HG02678 (cell line): Measurements from ENCODE around the gene C9orf50.
A peak's percentile ranks its signal among the peaks of the same experiment; 100 is the strongest.

Experiments
- ATAC-seq: cut with Tn5 transposase; IDR thresholded peaks from one replicate; pipeline ENCODE4 v1.9.1; 2021; ENCODE audit warnings: mild to moderate bottlenecking, moderate library complexity; ENCODE audit not compliant: unreplicated experiment

C9orf50 gene

DNA sequence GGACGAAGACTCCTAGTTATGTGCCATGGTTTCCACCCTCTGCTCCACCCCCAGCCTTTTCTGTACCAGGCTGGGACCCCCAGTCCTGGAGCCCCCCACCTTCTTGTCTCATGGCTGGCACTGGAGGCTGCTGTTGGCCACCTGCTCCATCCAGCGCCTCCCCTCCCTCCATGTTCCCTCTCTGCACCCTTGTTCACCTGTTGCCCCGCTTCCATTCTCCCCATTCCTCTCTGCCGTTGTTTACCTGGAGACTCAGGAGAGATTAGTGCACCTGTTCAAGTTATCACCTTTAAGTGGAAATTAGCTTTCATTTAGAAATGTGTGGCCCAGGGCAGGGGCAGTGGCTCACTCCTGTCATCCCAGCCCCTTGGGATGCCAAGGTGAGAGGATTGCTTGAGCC is 12.3 kb upstream of the C9orf50 start:
- no peak for ATAC-seq

DNA sequence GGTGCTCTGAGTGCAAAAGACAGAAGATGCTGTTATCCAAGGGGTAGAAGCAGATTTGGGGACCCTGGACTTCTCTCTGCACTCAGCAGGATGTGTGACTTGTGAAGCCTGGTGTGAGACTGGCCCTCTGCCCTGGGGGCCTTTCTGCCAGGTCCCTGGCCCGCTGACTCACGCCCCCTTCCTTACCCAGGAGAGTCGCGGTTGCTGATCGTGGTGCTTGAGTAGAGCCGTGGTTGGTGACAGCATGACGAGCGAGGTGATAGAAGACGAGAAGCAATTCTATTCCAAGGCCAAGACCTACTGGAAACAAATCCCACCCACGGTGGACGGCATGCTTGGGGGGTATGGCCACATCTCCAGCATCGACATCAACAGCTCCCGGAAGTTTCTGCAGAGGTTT is 11.6 kb upstream of the C9orf50 start:
- ATAC-seq, result no peak

DNA sequence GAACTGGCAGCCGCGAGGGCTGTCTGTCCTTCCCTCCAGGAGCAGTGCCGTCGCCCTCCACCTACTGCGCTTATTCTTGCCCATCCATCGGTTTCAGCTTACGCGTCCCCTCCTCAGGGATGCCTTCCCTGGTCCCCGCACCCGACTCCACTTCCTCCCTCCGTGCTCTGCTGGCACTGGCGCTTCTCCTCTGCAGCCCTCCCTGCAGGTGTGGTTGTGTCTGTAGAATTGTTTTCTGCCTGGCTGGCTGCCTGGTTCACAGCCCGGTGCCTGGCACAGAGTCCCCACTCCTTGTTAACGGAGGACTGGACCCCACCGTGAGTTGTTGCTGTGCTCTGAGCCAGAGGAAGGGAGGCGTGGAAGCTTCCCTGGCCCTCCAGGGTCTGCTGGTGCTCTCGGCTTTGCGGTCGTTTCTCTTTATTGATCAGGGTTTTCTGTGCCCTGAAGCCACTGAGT is 10.8 kb upstream of the C9orf50 start:
- ATAC-seq, result no peak

DNA sequence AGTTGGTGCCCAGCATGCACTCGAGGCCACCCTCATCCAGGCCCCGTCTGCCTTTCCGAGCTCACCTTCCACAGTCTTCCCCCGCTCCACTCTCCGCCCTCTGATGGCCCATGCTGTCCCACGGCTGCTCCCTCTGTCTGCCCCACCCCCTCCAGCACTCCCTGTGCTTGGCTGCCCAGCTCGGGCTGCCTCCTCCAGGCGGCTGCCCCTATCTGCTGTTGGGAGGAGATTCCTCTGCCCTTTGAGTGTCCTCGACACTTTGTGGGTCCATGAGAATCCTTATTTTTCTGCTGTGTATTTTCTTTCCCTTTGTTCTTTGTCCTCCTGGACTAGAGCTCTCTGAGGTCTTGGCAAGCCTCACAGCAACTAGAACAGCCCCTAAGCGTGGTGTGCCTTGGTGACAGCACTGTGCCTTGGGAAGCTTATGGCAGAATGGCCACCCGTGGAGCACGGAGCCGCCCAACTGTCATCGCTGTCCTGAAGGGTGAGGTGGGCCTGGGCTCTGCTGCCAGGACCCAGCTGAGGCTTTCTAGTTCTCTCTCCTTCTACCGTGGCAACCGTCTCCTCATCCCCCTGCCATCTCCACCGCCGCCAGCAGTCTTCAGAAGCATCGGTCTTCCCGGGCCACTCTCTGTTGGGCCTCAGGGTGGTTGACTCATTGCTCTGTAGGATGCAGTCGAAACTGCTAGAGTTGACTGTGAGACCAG is 10.2 kb upstream of the C9orf50 start:
- no peak for ATAC-seq

DNA sequence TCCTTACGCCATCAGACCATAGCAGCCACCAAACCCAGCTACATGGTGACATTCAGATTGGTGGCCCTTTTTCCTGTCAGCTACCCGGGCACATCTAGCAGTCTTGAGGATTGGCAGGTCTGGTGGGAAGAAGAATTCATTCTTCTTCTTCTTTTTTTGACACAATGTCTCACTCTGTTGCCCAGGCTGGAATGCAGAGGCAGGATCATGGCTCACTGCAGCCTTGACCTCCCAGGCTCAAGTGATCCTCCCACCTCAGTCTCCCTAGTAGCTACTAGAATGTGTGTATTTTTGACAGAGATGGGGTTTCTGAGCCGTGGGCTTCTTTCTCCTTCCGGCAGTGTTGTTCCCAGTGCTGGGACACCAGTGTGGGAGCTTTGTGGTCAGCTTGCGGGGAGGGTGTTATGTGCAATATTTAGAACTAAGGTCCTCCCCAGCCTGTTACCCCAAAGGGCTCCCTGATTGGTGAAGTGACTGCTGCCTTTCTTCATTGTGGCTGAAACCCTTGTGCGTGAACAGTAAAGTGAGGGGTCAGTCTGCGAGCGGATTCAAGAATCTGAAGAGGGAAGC is 8.4 kb upstream of the C9orf50 start:
- ATAC-seq, result no peak

DNA sequence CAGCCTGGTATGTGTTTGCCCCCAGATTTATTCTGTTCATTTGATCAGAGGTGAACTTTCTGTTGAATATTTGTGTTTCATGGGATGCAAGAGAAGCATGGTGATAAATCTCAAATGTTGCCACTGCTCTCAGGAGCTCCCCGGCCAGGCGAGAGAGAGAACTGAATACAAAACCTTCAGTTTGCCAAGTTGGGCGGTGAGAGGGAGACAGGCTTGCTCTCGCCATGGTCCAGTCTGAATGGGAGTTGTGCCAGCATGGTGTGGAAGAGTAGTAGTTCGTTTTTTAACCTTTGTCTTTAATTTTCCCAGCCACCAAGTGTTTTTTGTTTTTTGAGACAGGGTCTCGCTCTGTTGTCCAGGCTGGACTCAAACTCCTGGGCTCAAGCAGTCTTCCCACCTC is 7.8 kb upstream of the C9orf50 start:
- no peak for ATAC-seq

DNA sequence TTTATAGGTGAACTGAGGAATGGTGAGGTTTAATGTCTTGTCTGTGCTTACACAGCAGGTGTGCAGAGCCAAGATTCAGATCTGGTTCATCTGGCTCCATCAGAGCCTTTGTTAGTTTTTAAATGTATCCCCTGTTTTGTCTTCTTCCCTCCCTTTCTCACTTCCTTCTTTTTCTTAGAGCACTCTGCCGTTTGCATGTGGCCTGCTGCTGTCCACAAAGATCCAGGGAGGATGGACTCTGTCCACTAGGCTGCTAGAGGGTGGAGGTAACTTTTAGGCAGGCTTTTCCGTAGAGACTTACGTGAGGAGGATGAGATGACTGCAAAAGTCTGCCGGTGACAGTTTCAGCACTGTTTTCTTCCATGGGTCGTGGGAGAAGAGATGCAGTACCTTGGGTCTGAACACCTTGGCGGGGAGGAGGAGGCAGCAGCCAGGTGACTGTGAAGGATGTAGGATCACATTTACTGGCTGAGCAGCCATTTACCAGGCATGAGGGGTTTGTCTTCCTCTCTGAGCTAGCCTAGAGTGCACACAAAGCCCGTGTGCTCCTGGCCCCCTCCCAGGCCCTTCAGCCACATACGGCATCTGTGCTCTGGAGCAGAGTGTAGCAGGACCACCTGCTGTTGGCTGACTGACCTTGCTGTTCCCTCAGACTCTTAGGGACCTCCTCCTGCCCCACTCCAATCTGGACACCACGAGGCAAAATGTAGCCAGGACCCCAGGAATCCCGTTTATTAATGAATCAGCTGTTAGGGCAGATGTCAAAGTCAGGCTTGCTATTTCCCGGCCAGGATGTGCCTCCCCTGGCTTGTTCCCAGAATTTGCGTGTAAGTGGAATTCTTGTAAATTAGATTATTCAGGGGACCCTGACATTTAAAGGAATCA is 6.9 kb upstream of the C9orf50 start:
- ATAC-seq, result no peak

DNA sequence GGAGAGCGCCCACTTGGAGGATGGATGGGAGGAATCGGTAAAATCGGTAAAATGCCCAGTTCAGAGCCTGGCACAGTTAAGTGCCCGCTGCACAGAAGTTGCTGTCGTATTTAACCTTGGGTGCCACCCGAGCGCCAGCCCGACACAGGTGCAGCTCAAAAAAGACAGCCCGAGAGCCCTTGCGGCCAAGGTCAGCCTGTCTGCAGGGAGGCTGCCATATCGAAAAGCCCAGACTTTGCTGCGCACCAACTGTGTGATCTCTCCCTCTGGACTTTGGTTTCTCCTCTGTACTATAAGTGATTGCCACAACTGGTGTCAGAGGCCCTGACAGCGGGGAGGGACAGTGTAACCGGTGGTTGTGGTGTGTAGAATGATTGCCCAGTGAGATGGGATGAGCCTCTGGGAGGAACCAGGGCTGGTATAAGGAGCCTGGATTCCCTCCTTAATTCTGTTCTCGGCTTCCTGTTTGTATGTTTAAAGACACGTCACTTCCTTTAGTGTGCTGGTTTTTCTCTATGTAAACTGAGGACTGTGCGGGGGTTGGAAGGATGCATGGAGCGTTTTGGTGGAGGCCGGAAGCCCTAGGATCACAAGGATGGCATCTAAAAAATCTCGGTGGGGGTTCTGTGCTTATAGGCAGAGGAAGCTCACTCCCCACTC is 5.9 kb upstream of the C9orf50 start:
- ATAC-seq, result peak; percentile 23

DNA sequence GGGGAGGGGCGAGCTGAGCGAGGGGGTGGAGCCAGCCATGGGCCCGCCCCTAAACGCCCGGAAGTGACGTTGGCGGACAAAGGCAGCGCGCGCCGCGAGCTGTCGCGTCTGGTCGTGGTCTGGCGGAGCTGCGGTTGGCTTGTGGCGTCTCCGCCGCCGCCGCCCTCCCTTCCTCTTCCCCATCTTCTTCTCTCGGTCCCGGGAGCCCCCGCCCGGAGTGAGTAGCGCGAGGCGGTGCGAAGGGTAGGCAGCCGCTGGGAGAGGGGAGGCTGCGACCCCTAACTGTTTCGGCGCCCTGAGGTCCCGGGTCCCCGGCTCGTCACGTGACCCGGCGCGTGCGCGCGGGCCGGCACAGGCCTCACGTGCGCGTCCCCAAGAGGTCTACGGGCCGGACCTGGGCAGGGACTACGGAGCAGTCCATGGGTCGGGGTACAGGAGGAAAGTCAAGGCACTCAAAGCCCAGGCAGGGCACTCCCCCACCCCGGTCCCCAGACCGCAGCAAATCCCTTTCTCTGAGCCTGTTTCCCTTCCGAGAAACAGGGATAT is 5.3 kb upstream of the C9orf50 start, which contains the start of gene NTMT1:
TSS of gene NTMT1 (plus strand) at position 85 of the 546 bp plus-strand sequence. CDS start 6,541 bp downstream, outside the sequence.
- peak; percentile 86 for ATAC-seq

DNA sequence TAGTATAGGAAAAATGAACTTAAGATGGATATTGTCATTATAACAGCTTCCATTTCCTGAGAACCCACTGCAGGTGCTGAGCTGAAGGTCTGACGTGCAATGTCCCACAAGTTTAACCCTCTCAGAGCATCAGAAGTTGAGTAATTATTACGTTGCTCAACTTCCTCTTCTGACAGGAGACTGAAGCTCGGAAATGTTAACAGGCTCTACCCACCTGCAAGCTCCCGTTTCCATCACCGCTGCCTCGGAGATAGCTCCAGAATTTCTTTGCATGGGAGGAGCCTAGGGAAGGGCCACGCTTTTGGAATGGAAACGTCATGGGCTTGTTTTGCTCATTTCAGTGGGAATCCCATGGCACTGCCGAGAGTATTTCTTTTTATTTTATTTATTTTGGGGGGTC is 4.0 kb upstream of the C9orf50 start:
- no peak for ATAC-seq

DNA sequence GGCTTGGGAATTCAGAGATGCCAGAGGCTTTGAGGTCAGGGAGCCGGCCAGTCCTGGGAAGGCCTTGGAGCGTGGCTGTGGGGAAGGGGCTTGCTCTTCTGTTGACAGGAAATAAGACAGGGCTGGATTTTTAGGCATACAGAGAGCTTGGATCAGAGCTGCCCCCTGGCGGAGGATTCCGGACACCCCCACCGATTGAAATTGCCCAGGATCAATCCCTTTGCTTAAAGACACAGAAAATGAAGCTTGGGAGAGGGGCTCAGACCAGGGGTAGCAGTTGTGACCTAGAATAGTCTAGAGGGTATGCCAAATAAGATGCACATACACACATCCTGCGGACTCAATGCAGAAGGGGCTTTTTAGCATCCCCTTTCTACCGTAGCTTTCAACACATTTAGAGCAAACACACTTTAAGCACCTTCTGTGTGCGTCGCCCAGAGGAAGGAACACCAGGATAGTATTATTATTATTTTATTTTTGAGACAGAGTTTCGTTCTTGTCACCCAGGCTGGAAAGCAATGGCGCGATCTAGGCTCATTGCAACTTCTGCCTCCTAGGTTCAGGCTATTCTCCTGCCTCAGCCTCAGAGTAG is 3.4 kb upstream of the C9orf50 start:
- ATAC-seq, result no peak

DNA sequence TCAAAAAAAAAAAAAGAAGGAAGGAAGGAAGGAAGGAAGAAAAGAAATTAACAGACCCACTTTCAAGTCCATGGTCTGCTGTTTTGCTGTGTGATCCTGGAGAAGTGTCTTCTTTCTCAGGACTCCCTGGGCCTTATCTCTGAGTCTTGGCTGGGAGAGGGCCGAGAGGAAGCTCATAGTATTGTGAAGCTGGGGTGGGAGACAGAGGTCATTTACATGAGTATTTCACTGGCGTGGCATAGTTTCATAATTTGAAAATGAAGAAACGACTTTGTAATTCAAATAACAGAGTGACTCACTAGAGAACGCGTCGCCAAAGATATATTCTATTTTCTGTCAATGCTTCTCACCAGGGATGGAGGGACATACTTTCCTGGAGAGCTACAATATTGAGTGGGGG is 2.4 kb upstream of the C9orf50 start:
- no peak for ATAC-seq

DNA sequence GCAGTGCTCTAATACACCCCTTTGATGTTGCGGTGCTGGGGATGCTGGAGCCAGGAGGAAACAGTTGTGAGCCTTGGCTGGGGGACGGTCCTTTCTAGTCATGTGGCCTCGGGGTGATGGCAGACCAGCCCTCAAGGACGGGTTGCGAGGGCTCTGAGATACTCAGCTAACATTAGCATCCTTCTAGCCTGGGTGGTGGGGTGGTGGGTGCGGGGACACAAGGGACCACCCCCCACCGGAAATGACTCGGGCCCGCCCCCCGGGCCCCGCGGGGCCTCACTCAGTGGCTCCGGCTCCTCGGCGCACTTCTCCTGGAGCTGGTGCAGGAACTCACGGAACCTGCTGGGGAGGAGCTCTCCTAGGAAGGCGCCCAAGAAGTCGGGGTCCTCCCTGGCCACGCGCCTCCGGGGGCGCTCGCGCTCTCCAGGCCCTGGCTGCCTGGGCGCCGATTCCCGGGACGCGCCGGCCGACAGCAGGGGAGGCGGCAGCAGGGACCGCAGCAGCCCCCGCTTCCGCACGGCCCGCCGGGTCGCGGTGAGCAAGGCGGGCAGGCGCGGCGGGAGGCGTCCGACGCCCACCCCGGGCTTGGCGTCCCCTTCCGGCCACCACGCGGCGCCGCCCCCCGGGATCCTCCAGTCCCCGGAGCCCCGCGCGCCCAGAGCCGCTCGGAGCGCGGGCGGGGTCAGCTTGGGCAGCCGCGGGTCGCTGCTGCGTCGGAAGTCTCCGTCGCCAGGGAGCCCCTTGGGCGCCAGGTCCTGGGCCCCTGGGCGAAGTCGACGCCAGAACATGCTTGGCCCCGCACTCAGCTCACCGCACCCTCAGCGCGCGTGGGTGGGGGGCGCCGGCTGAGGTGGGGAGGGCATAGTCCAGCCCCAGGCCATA is 873 bp downstream of the C9orf50 start:
- ATAC-seq, result no peak

DNA sequence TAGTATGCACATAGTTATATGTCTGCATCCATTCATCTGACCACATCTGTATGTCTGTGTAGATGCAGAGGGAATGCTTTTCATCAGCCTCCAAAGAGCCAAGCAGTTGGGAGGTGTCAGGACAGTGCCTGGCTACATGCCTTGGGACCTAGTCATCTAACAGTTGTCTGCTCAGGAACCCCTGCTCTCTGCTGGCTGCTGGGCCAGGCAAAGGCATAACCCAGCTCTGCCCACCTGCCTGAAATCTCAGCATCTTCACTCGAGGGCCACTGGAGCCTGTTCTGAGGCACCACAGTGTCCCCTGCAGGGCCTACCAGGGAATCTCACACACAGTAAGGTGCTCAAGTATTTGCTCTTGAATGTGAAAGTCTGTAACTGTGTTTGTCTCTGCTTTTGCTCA is 3.7 kb downstream of the C9orf50 start:
- ATAC-seq, result no peak

DNA sequence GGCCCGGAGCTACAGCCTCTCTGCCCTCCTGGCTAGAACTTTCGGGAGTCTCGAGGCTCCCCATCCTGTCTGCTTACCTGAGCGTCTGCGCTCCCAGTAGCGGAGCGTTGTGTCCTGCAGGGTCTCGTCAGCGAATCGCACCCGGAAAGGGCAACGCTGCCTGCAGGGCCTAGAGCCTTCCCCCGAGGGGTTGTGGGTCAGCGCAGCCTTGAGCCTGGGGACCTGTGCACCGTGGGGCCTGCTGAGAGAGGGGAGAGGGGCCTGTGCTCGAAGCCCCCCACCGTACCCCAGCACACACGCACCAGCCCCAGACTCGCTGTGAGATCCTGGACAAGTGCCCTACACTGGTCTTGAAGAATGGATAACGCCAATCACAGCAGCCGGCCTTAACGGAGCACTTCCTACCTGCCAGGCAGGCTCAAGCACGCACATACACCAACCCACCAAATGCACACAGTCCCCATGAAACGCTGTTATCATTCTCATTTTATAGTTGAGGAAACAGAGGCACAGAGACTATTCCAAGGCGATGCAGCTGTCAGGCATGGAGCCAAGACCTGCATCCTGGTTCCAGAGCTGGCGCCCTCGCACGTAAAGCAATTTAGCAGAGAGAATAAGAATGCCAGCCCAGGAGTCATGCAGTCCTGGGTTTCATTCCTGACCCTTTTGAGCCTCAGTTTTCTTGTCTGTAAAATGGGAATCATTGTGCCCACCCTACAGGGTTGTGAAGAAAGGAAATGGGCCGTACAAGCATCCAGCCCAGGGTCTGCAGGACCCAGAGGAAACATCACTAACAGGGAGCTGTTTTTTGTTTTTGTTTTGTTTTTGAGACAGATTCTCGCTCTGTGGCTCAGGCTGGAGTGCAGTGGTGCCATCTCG is 5.3 kb downstream of the C9orf50 start:
- ATAC-seq, result no peak

DNA sequence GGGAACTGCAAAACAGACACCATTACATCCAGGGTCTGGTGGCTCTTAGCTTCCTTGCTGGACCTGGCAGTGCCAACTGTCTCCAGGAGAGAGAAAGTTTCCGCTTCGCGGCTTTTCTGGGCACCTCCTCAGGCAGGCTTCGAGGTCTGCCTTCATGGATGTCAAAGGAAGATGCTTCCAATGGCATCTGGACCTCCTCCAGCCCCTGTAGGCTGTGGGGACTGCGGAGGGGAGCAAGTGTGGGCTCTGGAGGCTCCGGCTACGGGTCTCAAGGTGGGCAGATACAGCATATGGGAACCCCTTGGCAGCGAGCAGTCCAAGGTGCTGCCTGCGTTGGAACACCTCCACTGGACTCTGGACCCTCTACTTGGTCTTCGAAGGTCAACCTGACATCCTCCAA is 6.0 kb downstream of the C9orf50 start:
- ATAC-seq, result no peak

DNA sequence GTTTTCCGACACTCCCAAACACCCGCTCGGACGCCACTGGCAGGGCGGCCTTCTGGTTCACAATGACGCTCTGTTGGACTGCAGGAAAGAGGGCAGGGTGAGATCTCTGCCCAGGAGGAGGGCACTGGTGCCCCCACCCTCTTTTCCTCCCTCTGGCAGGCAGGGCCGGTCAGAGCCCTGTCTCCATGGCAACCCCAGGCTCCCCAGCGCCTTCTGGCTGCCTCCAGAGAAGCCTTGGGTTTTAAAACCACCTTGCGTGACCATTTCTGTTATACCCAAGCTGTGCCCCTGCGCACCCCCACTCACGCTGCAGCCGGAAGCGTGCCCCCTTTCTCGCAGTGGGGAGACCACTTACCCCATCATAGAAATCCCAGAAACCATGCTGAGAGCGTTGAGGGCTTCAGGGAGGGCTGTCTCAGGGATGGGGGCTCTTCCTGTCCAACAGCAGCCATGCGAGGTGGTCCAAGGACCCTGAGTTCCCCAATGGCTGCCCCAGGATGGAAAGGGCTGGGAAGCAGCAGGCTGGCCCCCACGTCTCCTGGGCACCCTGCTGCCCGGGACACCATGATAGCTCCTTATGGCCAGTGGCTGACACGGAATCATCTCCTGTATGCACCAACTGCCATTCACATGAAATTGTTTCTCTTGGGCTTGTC is 7.3 kb downstream of the C9orf50 start:
- no peak for ATAC-seq
